H9 (cell line): ENCODE results near the gene EPB41L4A. TPM values are rescaled to one million over a fixed set of nuclear protein-coding genes. Genes with fewer than 3 reads are reported as not detected.

Experiments used
- DNase-seq: peaks from one replicate; pipeline ENCODE4 v3.0.0-alpha.2; 2017
- H2AFZ ChIP-seq: one replicate; pipeline ENCODE4 v1.6.1; 2013; ENCODE audit warnings: mild to moderate bottlenecking, low read length, control low read depth, moderate library complexity
- H2AK5ac ChIP-seq: 2 replicates; pipeline ENCODE4 v1.6.1; 2013; ENCODE audit warnings: low read length, control low read depth, mixed read lengths; ENCODE audit not compliant: insufficient read length
- H2BK120ac ChIP-seq: one replicate; pipeline ENCODE4 v1.6.1; 2013; ENCODE audit warnings: low read depth, mild to moderate bottlenecking, low read length, control low read depth, inconsistent platforms; ENCODE audit not compliant: poor library complexity, severe bottlenecking
- H2BK12ac ChIP-seq: 2 replicates; pipeline ENCODE4 v1.6.1; 2013; ENCODE audit warnings: low read length, control low read depth, mixed read lengths, low read depth; ENCODE audit not compliant: insufficient read length
- H2BK15ac ChIP-seq: 2 replicates; pipeline ENCODE4 v1.6.1; 2013; ENCODE audit warnings: low read depth, low read length, control low read depth
- H2BK20ac ChIP-seq: one replicate; pipeline ENCODE4 v1.6.1; 2013; ENCODE audit warnings: low read depth, mild to moderate bottlenecking, low read length, control low read depth, inconsistent platforms; ENCODE audit not compliant: poor library complexity, severe bottlenecking
- H2BK5ac ChIP-seq: 2 replicates; pipeline ENCODE4 v1.6.1; 2013; ENCODE audit warnings: low read length, control low read depth, mixed read lengths; ENCODE audit not compliant: insufficient read length
- H3K14ac ChIP-seq: 2 replicates; pipeline ENCODE4 v1.6.1; 2013; ENCODE audit warnings: low read length, control low read depth; ENCODE audit not compliant: insufficient read depth
- H3K18ac ChIP-seq: 2 replicates; pipeline ENCODE4 v1.6.1; 2013; ENCODE audit warnings: low read depth, mild to moderate bottlenecking, mixed read lengths, low read length, control low read depth; ENCODE audit not compliant: insufficient read length
- H3K23ac ChIP-seq: 2 replicates; pipeline ENCODE4 v1.6.1; 2013; ENCODE audit warnings: low read length, control low read depth, mixed read lengths, low read depth; ENCODE audit not compliant: insufficient read length
- H3K23me2 ChIP-seq: 2 replicates; pipeline ENCODE4 v1.6.1; 2013; ENCODE audit warnings: low read depth, mild to moderate bottlenecking, mixed read lengths, low read length, control low read depth; ENCODE audit not compliant: insufficient read length, poor library complexity, severe bottlenecking
- H3K27ac ChIP-seq: 2 replicates; pipeline ENCODE4 v1.5.1; 2013; ENCODE audit warnings: low read length, control low read depth, mixed read lengths, low read depth; ENCODE audit not compliant: insufficient read length
- H3K27me3 ChIP-seq: 2 replicates; pipeline ENCODE4 v1.6.1; 2013; ENCODE audit warnings: low read length, control low read depth, inconsistent platforms; ENCODE audit not compliant: insufficient read depth
- H3K4ac ChIP-seq: 2 replicates; pipeline ENCODE4 v1.6.1; 2013; ENCODE audit warnings: low read depth, mild to moderate bottlenecking, control low read depth, inconsistent platforms, low read length, moderate library complexity
- H3K4me1 ChIP-seq: 2 replicates; pipeline ENCODE4 v1.6.1; 2013; ENCODE audit warnings: low read length, control low read depth, inconsistent platforms; ENCODE audit not compliant: insufficient read depth
- H3K4me2 ChIP-seq: 2 replicates; pipeline ENCODE4 v1.6.1; 2013; ENCODE audit warnings: low read length, control low read depth, mixed read lengths; ENCODE audit not compliant: insufficient read length, insufficient read depth
- H3K56ac ChIP-seq: 2 replicates; pipeline ENCODE4 v1.6.1; 2013; ENCODE audit warnings: low read depth, mild to moderate bottlenecking, mixed read lengths, low read length, control low read depth; ENCODE audit not compliant: insufficient read length
- H3K79me1 ChIP-seq: 2 replicates; pipeline ENCODE4 v1.6.1; 2013; ENCODE audit warnings: low read depth, mild to moderate bottlenecking, moderate library complexity, low read length, control low read depth, inconsistent platforms; ENCODE audit not compliant: insufficient read depth, poor library complexity, severe bottlenecking
- H3K79me2 ChIP-seq: 2 replicates; pipeline ENCODE4 v1.6.1; 2013; ENCODE audit warnings: low read length, control low read depth, inconsistent platforms; ENCODE audit not compliant: insufficient read depth
- H3K9ac ChIP-seq: 2 replicates; pipeline ENCODE4 v1.6.1; 2013; ENCODE audit warnings: low read length, control low read depth, mixed read lengths; ENCODE audit not compliant: insufficient read length; ENCODE audit errors: extremely low read depth
- H3K9me3 ChIP-seq: one replicate; pipeline ENCODE4 v1.6.1; 2013; ENCODE audit warnings: low read depth, low read length, inconsistent platforms; ENCODE audit not compliant: control insufficient read depth
- H3T11ph ChIP-seq: one replicate; pipeline ENCODE4 v1.6.1; 2013; ENCODE audit warnings: mild to moderate bottlenecking, low read length, control low read depth, inconsistent platforms
- H4K20me1 ChIP-seq: one replicate; pipeline ENCODE4 v1.6.1; 2013; ENCODE audit not compliant: control insufficient read depth, insufficient read length, insufficient read depth
- H4K5ac ChIP-seq: 2 replicates; pipeline ENCODE4 v1.6.1; 2013; ENCODE audit warnings: low read depth, mild to moderate bottlenecking, mixed read lengths, low read length, control low read depth; ENCODE audit not compliant: insufficient read length
- H4K8ac ChIP-seq: replicated peaks from 2 replicates; pipeline ENCODE4 v1.6.1; 2013; ENCODE audit warnings: low read length, control low read depth, mixed read lengths, low read depth; ENCODE audit not compliant: insufficient read length
- H4K91ac ChIP-seq: 2 replicates; pipeline ENCODE4 v1.6.1; 2013; ENCODE audit warnings: low read depth, mild to moderate bottlenecking, moderate library complexity, mixed read lengths, low read length, control low read depth; ENCODE audit not compliant: insufficient read length
- H3K27ac Mint-ChIP-seq, 3 experiments: 2 replicates in 2 of 3; 3 replicates in 1 of 3; pipeline ENCODE4 v1.8.0; 2020 to 2021; ENCODE audit warnings: mixed read lengths in 3 of 3, mild to moderate bottlenecking in 1 of 3, moderate library complexity in 1 of 3
- H3K27me3 Mint-ChIP-seq: 2 replicates; pipeline ENCODE4 v1.8.0; 2021; ENCODE audit warnings: low read depth, mild to moderate bottlenecking, moderate library complexity, mixed read lengths
- H3K36me3 Mint-ChIP-seq, 3 experiments: 2 replicates in 2 of 3; 3 replicates in 1 of 3; pipeline ENCODE4 v1.8.0; 2020 to 2021; ENCODE audit warnings: low read depth in 3 of 3, mixed read lengths in 3 of 3; ENCODE audit not compliant: insufficient read depth in 1 of 3
- H3K4me1 Mint-ChIP-seq, 2 experiments: 2 replicates each; pipeline ENCODE4 v1.8.0; 2020; ENCODE audit warnings: mixed read lengths in 2 of 2
- H3K4me3 Mint-ChIP-seq, 2 experiments: 2 replicates in 1 of 2; 3 replicates in 1 of 2; pipeline ENCODE4 v1.8.0; 2020 to 2021; ENCODE audit warnings: mild to moderate bottlenecking in 2 of 2, mixed read lengths in 2 of 2, moderate library complexity in 1 of 2
- H3K9me3 Mint-ChIP-seq, 2 experiments: 2 replicates in 1 of 2; 3 replicates in 1 of 2; pipeline ENCODE4 v1.8.0; 2020; ENCODE audit warnings: mild to moderate bottlenecking in 2 of 2, mixed read lengths in 2 of 2, moderate library complexity in 1 of 2
- CTCF ChIP-seq: fragments of 200-600 bp; sonication (generic); conservative IDR thresholded peaks from 3 replicates; pipeline ENCODE4 v1.8.0; 2021; ENCODE audit warnings: antibody characterized with exemption, mild to moderate bottlenecking
- WGBS: extraction: QIAGEN DNeasy Blood & Tissue Kit; methylation state at CpG from one replicate; pipeline ENCODE4 v1.1.7; 2013; ENCODE audit warnings: missing lambda C conversion rate, low lambda C conversion rate, mixed read lengths; ENCODE audit not compliant: insufficient read length; ENCODE audit errors: extremely low coverage; 5-methylcytosine and 5-hydroxymethylcytosine counted together
- total RNA-seq: library from RNA; stranded (reverse); gene quantifications from 2 replicates; pipeline ENCODE4 v1.2.1, GENCODE V29; 2021

Gene EPB41L4A
- total RNA-seq, 1 experiment from 2014 or later = 4.9 TPM

- no peak overlapping the region for H2BK15ac ChIP-seq
- H3K4me3 Mint-ChIP-seq = no peak overlapping the region
- H3K23me2 ChIP-seq = peaks cover 7% of the 10 kb centered on the region
- H3K27me3 Mint-ChIP-seq = peaks cover 21% of the 10 kb centered on the region
- no peak overlapping the region for H3K18ac ChIP-seq
- no peak overlapping the region for H2BK20ac ChIP-seq
- H3K27me3 ChIP-seq = peaks cover 4% of the 10 kb centered on the region; the same call in 1 of the 2 replicates
- H2BK12ac ChIP-seq = no peak overlapping the region
- no peak overlapping the region for H2AK5ac ChIP-seq
- WGBS = no CpG with 5 or more reads among the region's 3 CpGs
- H2AFZ ChIP-seq = no peak overlapping the region
- peaks cover 21% of the 10 kb centered on the region in 2 experiments for H3K4me1 Mint-ChIP-seq
- H4K20me1 ChIP-seq = no peaks in the 10 kb centered on the region
- H4K91ac ChIP-seq = no peak overlapping the region
- no peaks in the 10 kb centered on the region for H3K9me3 ChIP-seq
- H3K4ac ChIP-seq = no peak overlapping the region
- H2BK5ac ChIP-seq = no peak overlapping the region
- no peaks in the 10 kb centered on the region for H3K79me1 ChIP-seq
- no peak overlapping the region for H4K8ac ChIP-seq
- H3K23ac ChIP-seq = no peak overlapping the region
- no peak overlapping the region for H3T11ph ChIP-seq
- no peak for DNase-seq
- no peak overlapping the region for H3K9ac ChIP-seq
- no peak overlapping the region for H3K14ac ChIP-seq
- no peak overlapping the region for H3K56ac ChIP-seq
- H3K9me3 Mint-ChIP-seq = no peaks in the 10 kb centered on the region
- H3K27ac ChIP-seq = no peak overlapping the region
- H3K36me3 Mint-ChIP-seq = no peaks in the 10 kb centered on the region; a peak in 1 of 7 replicates
- H3K4me2 ChIP-seq = no peak overlapping the region
- H4K5ac ChIP-seq = no peak overlapping the region
- H3K27ac Mint-ChIP-seq = no peak overlapping the region; a peak in 1 of 7 replicates
- H2BK120ac ChIP-seq = no peak overlapping the region
- H3K4me1 ChIP-seq = peaks cover 3% of the 10 kb centered on the region; the same call in 1 of the 2 replicates
- H3K79me2 ChIP-seq = no peaks in the 10 kb centered on the region
- no peak for TF ChIP-seq CTCF
Measured at GRCh38 chr5:112413611-112414010, 5.5 kb downstream of the EPB41L4A start.
